K562 (cell line): ENCODE measurements around the gene TAAR8. TPM values are rescaled to one million over a fixed set of nuclear protein-coding genes. Genes with fewer than 3 reads are reported as not detected.
A peak's percentile ranks its signal among the peaks of the same experiment; 100 is the strongest.

Experiments
- GTF2A2 ChIP-seq: IDR thresholded peaks from 2 replicates; pipeline ENCODE4 v1.6.1; 2016; ENCODE audit warnings: mild to moderate bottlenecking, missing genetic modification characterization, missing compliant biosample characterization
- NEUROD1 ChIP-seq: fragments of 150-350 bp; IDR thresholded peaks from 2 replicates; pipeline ENCODE4 v1.6.1; 2014; ENCODE audit warnings: borderline replicate concordance, low read length, low read depth; ENCODE audit not compliant: partially characterized antibody
- NR3C1 ChIP-seq: sonication (generic); formaldehyde crosslinking; IDR thresholded peaks from 2 replicates; pipeline ENCODE4 v1.8.1; 2022; ENCODE audit warnings: missing genetic modification reagents
- SMC3 ChIP-seq: conservative IDR thresholded peaks from 2 replicates; pipeline ENCODE4 v1.6.1; 2011; ENCODE audit warnings: low read depth, low read length, improper control_type of control experiment; ENCODE audit not compliant: insufficient read depth
- SPI1 ChIP-seq: IDR thresholded peaks from 2 replicates; pipeline ENCODE4 v1.6.1; 2011; ENCODE audit warnings: low read depth, low read length, control low read depth, borderline replicate concordance
- ZNF274 ChIP-seq: IDR thresholded peaks from 2 replicates; pipeline ENCODE4 v1.6.1; 2011; ENCODE audit warnings: low read depth, mild to moderate bottlenecking, low read length, moderate library complexity, borderline replicate concordance
- polyA plus RNA-seq, 8 experiments: library from polyadenylated mRNA; depleted of rRNA in 4 of 8; stranded (reverse) in 5 of 8; unstranded in 3 of 8; fragments of >200 nt; fragmentation: Nextera tagmentation in 2 of 8; fragmentation: Illumina TruSeq in 1 of 8; extraction: Ambion mirVana in 2 of 8; extraction: Trizol in 1 of 8; gene quantifications; 2 replicates each; pipeline versions ENCODE4 v1.2.1 to v1.2.3, GENCODE V29; 2011 to 2014; ENCODE audit warnings: inconsistent platforms in 1 of 8, missing spikeins in 1 of 8
- total RNA-seq, 7 experiments: library from RNA; depleted of rRNA in 6 of 7; stranded (reverse); fragments of >200 nt in 6 of 7; fragmentation: Illumina TruSeq in 2 of 7; extraction: Trizol in 2 of 7; gene quantifications; 2 replicates each; pipeline versions ENCODE4 v1.2.1 to v1.2.3, GENCODE V29; 2011 to 2021; ENCODE audit warnings: low replicate concordance in 1 of 7
- TF ChIP-seq, protein P1 (sequence below), 3 experiments: IDR thresholded peaks in 2 of 3; conservative IDR thresholded peaks in 1 of 3; 2 replicates each; pipeline ENCODE4 v1.5.1; 2011 to 2012; ENCODE audit warnings: low read length in 3 of 3, mild to moderate bottlenecking in 3 of 3, control low read depth in 2 of 3, improper control_type of control experiment in 1 of 3, inconsistent platforms in 1 of 3, low read depth in 1 of 3, mixed read lengths in 1 of 3, moderate library complexity in 1 of 3; ENCODE audit not compliant: insufficient read depth in 2 of 3
- TF ChIP-seq, protein P2 (sequence below): IDR thresholded peaks from 2 replicates; pipeline ENCODE4 v1.6.1; 2012; ENCODE audit warnings: low read depth, low read length, improper control_type of control experiment, borderline replicate concordance
- TF ChIP-seq, protein P3 (sequence below): fragments of 450-650 bp; formaldehyde crosslinking; IDR thresholded peaks from 2 replicates; pipeline ENCODE4 v1.4.0; 2020; ENCODE audit warnings: mild to moderate bottlenecking, moderate library complexity

The TAAR8 gene
- total and polyA plus RNA-seq, 9 of the 15 experiments (the other 6 are each of a cell fraction or from before 2014, with no cell fraction given), result not detected

DNA sequence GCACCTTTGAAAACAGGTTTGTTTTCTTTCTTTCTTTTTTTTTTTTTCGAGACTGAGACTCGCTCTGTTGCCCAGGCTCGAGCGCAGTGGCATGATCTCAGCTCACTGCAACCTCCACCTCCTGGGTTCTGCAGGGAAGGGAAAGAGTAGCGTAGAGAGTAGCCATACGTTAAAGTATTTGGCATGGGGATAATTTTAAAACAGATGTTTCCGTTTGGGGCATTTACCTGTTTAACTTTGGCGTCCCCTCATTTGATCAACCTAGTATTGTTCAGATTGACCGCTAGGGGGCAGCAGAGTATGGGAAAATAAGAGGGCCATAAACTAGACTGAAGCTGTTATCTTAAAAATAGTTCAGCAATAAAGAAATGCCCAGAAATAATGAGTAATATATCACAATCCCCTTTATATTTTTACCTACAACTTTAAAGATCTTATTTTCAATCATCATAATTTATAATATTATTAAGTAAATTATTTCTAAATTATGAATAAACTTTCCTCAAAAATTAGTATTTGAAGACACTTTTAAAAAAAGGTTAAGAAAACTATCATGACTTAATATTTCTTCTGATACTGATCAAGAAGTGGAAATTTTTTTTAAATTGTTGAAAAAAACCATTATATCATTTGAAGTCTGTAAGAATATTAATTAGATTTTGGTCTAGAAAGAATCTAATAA is 22.0 kb upstream of the TAAR8 start (continued):
- TF ChIP-seq, protein P1, sequence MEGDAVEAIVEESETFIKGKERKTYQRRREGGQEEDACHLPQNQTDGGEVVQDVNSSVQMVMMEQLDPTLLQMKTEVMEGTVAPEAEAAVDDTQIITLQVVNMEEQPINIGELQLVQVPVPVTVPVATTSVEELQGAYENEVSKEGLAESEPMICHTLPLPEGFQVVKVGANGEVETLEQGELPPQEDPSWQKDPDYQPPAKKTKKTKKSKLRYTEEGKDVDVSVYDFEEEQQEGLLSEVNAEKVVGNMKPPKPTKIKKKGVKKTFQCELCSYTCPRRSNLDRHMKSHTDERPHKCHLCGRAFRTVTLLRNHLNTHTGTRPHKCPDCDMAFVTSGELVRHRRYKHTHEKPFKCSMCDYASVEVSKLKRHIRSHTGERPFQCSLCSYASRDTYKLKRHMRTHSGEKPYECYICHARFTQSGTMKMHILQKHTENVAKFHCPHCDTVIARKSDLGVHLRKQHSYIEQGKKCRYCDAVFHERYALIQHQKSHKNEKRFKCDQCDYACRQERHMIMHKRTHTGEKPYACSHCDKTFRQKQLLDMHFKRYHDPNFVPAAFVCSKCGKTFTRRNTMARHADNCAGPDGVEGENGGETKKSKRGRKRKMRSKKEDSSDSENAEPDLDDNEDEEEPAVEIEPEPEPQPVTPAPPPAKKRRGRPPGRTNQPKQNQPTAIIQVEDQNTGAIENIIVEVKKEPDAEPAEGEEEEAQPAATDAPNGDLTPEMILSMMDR (IDR thresholded peaks at IDR 0.05 in 2 of 3, conservative IDR thresholded peaks at IDR 0.05 in 1 of 3; ENCODE audit: insufficient read depth in 2 of 3, low read depth in 1 of 3, low read length in 3 of 3), result peak; percentile 60 to 83 (median 62); a peak in 5 of 6 replicates
- TF ChIP-seq NR3C1 (no peak), NEUROD1 (no peak), ZNF274 (no peak), SPI1 (no peak), GTF2A2 (tag) (no peak), SMC3 (peak; percentile 36; the same call in 1 of the 2 replicates)
- TF ChIP-seq, protein P2, sequence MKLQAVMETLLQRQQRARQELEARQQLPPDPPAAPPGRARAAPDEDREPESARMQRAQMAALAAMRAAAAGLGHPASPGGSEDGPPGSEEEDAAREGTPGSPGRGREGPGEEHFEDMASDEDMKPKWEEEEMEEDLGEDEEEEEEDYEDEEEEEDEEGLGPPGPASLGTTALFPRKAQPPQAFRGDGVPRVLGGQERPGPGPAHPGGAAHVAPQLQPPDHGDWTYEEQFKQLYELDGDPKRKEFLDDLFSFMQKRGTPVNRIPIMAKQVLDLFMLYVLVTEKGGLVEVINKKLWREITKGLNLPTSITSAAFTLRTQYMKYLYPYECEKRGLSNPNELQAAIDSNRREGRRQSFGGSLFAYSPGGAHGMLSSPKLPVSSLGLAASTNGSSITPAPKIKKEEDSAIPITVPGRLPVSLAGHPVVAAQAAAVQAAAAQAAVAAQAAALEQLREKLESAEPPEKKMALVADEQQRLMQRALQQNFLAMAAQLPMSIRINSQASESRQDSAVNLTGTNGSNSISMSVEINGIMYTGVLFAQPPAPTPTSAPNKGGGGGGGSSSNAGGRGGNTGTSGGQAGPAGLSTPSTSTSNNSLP, result 0 out of 2 replicates have a peak, but pooled peaks have one; percentile 67
- TF ChIP-seq, protein P3, sequence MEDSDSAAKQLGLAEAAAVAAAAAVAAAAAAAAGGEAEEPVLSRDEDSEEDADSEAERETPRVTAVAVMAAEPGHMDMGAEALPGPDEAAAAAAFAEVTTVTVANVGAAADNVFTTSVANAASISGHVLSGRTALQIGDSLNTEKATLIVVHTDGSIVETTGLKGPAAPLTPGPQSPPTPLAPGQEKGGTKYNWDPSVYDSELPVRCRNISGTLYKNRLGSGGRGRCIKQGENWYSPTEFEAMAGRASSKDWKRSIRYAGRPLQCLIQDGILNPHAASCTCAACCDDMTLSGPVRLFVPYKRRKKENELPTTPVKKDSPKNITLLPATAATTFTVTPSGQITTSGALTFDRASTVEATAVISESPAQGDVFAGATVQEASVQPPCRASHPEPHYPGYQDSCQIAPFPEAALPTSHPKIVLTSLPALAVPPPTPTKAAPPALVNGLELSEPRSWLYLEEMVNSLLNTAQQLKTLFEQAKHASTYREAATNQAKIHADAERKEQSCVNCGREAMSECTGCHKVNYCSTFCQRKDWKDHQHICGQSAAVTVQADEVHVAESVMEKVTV (CRISPR knock-in tag), result peak; percentile 45; the same call in 1 of the 2 replicates
